Sigmoid colon (tissue), 4 donors: ENCODE results near the gene OR8B8.

Experiments used
- POLR2AphosphoS5 ChIP-seq, 4 donors: sonication (generic); formaldehyde crosslinking; IDR thresholded peaks; one replicate each; pipeline ENCODE4 v1.6.1; 2017; ENCODE audit warnings: antibody characterized with exemption in 4 of 4
- TF ChIP-seq, protein P1 (sequence below), 4 experiments: fragments of 450-650 bp in 3 of 4; fragments of 200-600 bp in 1 of 4; IDR thresholded peaks; one replicate each; pipeline ENCODE4 v1.5.1; 2016 to 2019; ENCODE audit warnings: antibody characterized with exemption in 4 of 4, mild to moderate bottlenecking in 3 of 4, moderate library complexity in 2 of 4

DNA sequence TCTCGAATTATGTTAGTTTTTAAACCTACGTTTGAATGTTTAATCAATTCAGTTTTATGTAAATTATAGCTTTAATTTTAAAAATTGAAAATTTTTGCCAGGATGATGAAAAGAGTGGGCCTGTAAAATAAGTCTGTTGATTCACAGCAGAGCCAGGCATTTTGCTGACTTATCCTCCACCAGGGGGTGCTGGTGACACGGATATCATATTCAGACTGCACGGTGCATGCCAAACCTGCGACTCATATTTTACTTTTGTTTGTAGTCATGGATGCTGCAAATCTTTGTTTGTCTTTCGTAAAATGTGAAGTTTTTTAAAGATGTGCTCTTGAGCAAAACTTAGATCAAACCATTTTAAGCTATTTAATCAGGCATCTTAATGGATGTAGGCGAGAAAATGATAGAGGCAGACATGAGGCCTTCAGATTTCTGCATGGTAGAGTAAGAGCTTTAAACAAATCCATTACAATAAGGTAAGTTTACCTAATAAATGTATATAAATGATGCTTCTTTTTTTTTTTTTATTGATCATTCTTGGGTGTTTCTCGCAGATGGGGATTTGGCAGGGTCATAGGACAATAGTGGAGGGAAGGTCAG lies 43.1 kb downstream of the OR8B8 start:
- TF ChIP-seq POLR2AphosphoS5 (IDR thresholded peaks at IDR 0.05), result no peak
- TF ChIP-seq, protein P1, sequence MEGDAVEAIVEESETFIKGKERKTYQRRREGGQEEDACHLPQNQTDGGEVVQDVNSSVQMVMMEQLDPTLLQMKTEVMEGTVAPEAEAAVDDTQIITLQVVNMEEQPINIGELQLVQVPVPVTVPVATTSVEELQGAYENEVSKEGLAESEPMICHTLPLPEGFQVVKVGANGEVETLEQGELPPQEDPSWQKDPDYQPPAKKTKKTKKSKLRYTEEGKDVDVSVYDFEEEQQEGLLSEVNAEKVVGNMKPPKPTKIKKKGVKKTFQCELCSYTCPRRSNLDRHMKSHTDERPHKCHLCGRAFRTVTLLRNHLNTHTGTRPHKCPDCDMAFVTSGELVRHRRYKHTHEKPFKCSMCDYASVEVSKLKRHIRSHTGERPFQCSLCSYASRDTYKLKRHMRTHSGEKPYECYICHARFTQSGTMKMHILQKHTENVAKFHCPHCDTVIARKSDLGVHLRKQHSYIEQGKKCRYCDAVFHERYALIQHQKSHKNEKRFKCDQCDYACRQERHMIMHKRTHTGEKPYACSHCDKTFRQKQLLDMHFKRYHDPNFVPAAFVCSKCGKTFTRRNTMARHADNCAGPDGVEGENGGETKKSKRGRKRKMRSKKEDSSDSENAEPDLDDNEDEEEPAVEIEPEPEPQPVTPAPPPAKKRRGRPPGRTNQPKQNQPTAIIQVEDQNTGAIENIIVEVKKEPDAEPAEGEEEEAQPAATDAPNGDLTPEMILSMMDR (IDR thresholded peaks at IDR 0.05), result peak in 1 of 4 experiments; percentile 30
